CD4-positive, CD25-positive, alpha-beta regulatory T cell (primary cell): Measurements from ENCODE around the gene MYBBP1A. TPM values are rescaled to one million over a fixed set of nuclear protein-coding genes. Genes with fewer than 3 reads are reported as not detected.
A peak's percentile ranks its signal among the peaks of the same experiment; 100 is the strongest.

Source experiments
- ATAC-seq, 2 donors: fragments of 150-1000 bp; cut with Tn5 transposase; one replicate each; pipeline ENCODE4 v1.10.0; 2021; ENCODE audit warnings: low read depth in 2 of 2, moderate number of reproducible peaks in 2 of 2, moderate library complexity in 1 of 2
- DNase-seq, 3 donors: peaks; one replicate each; pipeline versions ENCODE4 v3.0.0 to v3.0.0-alpha.2; 2012 to 2022; ENCODE audit warnings: mixed read lengths in 1 of 3
- H3K27ac ChIP-seq: one replicate; pipeline ENCODE4 v1.7.0; 2013; ENCODE audit warnings: mild to moderate bottlenecking, low read length; ENCODE audit not compliant: insufficient read depth, poor library complexity, severe bottlenecking
- H3K27me3 ChIP-seq: one replicate; pipeline ENCODE4 v1.7.0; 2013; ENCODE audit warnings: low read length; ENCODE audit not compliant: control insufficient read depth, insufficient read depth
- H3K36me3 ChIP-seq: one replicate; pipeline ENCODE4 v1.7.0; 2013; ENCODE audit warnings: mild to moderate bottlenecking, low read length, moderate library complexity; ENCODE audit not compliant: control insufficient read depth, insufficient read depth
- H3K4me1 ChIP-seq: 2 replicates; pipeline ENCODE4 v1.7.0; 2013; ENCODE audit warnings: mild to moderate bottlenecking, low read length; ENCODE audit not compliant: insufficient read depth, control insufficient read depth, poor library complexity, severe bottlenecking
- H3K4me3 ChIP-seq: one replicate; pipeline ENCODE4 v1.7.0; 2013; ENCODE audit warnings: low read depth, mild to moderate bottlenecking, low read length, moderate library complexity
- H3K9me3 ChIP-seq, 2 experiments: 1 replicate in 1 of 2; 2 replicates in 1 of 2; pipeline ENCODE4 v1.7.0; 2013; ENCODE audit warnings: low read length in 2 of 2, mild to moderate bottlenecking in 1 of 2, moderate library complexity in 1 of 2; ENCODE audit not compliant: control insufficient read depth in 2 of 2
- H3K27ac Mint-ChIP-seq, 3 donors: one replicate each; pipeline ENCODE4 v1.8.0; 2020 to 2022; ENCODE audit warnings: mild to moderate bottlenecking in 3 of 3, mixed read lengths in 3 of 3, moderate library complexity in 2 of 3
- H3K27me3 Mint-ChIP-seq: one replicate; pipeline ENCODE4 v1.8.0; 2022; ENCODE audit warnings: mild to moderate bottlenecking, mixed read lengths
- H3K36me3 Mint-ChIP-seq: one replicate; pipeline ENCODE4 v1.8.0; 2020; ENCODE audit warnings: mixed read lengths
- H3K4me1 Mint-ChIP-seq, 4 donors: one replicate each; pipeline ENCODE4 v1.8.0; 2020 to 2022; ENCODE audit warnings: mixed read lengths in 4 of 4, mild to moderate bottlenecking in 1 of 4
- H3K4me3 Mint-ChIP-seq, 4 donors: one replicate each; pipeline ENCODE4 v1.8.0; 2020 to 2022; ENCODE audit warnings: mild to moderate bottlenecking in 4 of 4, mixed read lengths in 4 of 4, moderate library complexity in 3 of 4
- H3K9me3 Mint-ChIP-seq, 7 donors: one replicate each; pipeline ENCODE4 v1.8.0; 2020 to 2022; ENCODE audit warnings: mixed read lengths in 7 of 7, mild to moderate bottlenecking in 3 of 7, moderate library complexity in 2 of 7
- polyA plus RNA-seq, 4 donors: library from polyadenylated mRNA; unstranded; fragments of 300-500 nt; fragmentation: Illumina TruSeq; gene quantifications; one replicate each; pipeline ENCODE4 v1.2.3, GENCODE V29; 2021
- total RNA-seq: library from RNA; stranded (reverse); gene quantifications from one replicate; pipeline ENCODE4 v1.2.3, GENCODE V29; 2022

MYBBP1A gene
- total and polyA plus RNA-seq, 5 donors from 2014 or later = 7.7 to 59.3 (median 12.2) TPM

DNA sequence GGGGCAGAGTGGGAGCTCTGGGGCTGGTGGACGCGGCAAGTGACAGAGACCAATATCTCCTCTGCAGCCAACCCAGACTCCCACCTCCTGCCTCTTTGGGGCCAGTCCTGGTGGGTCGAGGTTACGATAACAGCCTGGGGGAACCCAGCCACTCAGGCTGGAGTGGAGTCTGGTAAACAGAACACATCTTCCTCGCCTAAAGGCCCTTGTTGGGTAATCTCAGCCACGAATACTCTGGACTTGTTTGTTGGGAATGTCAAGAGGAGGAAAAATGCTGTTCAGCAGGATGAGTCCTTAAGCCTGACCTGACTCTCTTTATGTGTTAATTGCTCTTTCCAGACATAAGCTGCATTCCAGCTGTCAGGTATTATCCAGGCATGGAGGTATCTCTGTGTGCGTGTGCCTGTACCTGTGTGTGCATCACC lies 64.5 kb downstream of the MYBBP1A start:
- Histone ChIP-seq H3K4me3 (no peak overlapping the region), H3K27me3 (no peaks in the 10 kb centered on the region)
- H3K27ac Mint-ChIP-seq = peak overlapping the region in 1 of 3 donors; percentile 36

DNA sequence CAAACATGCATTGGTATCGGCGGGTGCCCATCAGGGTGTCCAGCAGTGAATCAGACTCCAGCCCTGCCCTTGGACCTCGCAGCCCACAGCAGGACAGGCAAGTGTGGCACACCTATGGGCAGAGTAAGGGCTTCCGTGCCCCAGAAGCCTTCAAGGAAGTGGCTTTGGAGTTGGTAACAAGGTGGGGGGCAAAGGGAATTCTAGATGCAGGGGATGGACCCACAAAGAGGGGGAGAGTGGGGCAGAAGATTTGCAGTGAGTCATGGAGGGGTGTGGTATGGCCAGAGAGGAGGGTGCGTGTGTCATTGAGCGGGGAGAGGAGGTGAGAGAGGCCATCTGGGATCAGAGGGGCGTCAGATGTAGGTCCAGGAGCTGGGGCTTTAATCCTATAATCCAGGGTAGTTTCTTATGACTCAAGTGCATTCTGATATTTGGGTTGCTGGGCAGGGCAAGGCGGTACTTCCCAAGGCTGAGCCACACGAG lies 65.0 kb downstream of the MYBBP1A start:
- Histone ChIP-seq H3K36me3 (no peaks in the 10 kb centered on the region), H3K9me3 (no peaks in the 10 kb centered on the region), H3K27me3 (no peaks in the 10 kb centered on the region), H3K4me1 (peaks cover 12% of the 10 kb centered on the region), H3K27ac (no peak overlapping the region), H3K4me3 (no peak overlapping the region)
- ATAC-seq (no peak), DNase-seq (no peak)
- Mint-ChIP-seq H3K27me3 (peaks cover 4% of the 10 kb centered on the region), H3K36me3 (peaks cover under 1% of the 10 kb centered on the region), H3K27ac (no peak overlapping the region), H3K9me3 (peaks cover 0 to 2% (median 0%) of the 10 kb centered on the region in 7 donors), H3K4me3 (no peak overlapping the region), H3K4me1 (peaks cover 9 to 39% (median 20%) of the 10 kb centered on the region in 4 donors)

More for the DNA sequence above, 64.5 kb downstream of the MYBBP1A start:
- H3K36me3 ChIP-seq = no peaks in the 10 kb centered on the region
- no peak overlapping the region for H3K27ac ChIP-seq
- ATAC-seq = no peak
- H3K4me3 Mint-ChIP-seq = no peak overlapping the region
- no peaks in the 10 kb centered on the region for H3K36me3 Mint-ChIP-seq
- peaks cover 4% of the 10 kb centered on the region for H3K27me3 Mint-ChIP-seq
- H3K4me1 ChIP-seq = peaks cover 7% of the 10 kb centered on the region
- H3K9me3 ChIP-seq = no peaks in the 10 kb centered on the region
- H3K9me3 Mint-ChIP-seq = peaks cover 0 to 2% (median 0%) of the 10 kb centered on the region in 7 donors
- peaks cover 8 to 34% (median 18%) of the 10 kb centered on the region in 4 donors for H3K4me1 Mint-ChIP-seq
- DNase-seq = no peak

DNA sequence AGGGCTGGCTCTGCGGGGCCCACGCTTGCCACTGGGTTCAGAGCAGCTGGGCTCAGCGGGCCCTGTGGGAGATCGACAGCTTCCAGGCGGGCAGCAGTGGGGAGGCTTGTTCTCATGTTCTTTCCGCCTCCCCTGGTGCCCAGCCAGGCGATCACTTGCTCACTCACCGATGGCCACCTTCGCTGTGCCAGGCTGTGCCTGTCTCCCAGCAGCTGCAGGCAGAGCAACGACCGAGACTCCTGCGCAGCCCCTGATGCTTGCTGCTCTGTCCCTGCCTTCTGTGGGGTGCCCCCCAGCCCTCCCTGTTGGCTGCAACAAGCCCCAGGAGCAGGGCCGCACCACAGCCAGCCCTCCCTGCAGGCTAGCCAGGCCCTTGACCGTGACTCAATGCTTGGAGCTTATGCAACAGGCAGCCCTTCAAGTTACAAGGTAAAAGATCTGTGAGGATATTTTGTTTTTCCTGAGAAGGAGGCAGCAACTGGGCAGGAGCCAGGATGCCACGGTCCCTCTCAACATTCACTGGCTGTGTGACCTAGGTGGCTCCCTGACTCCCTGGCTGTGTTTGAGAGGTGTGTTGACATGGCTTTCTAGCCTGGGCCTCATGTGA lies 66.1 kb downstream of the MYBBP1A start:
- Histone ChIP-seq H3K36me3 (no peaks in the 10 kb centered on the region), H3K4me1 (peaks cover 19% of the 10 kb centered on the region), H3K27me3 (no peaks in the 10 kb centered on the region), H3K27ac (no peak overlapping the region), H3K9me3 (no peaks in the 10 kb centered on the region), H3K4me3 (no peak overlapping the region)
- DNase-seq (no peak), ATAC-seq (no peak)
- H3K36me3 Mint-ChIP-seq = peaks cover 4% of the 10 kb centered on the region
- H3K4me3 Mint-ChIP-seq = no peak overlapping the region
- peaks cover 0 to 2% (median 0%) of the 10 kb centered on the region in 7 donors for H3K9me3 Mint-ChIP-seq
- peaks cover 4% of the 10 kb centered on the region for H3K27me3 Mint-ChIP-seq
- peaks cover 13 to 45% (median 24%) of the 10 kb centered on the region in 4 donors for H3K4me1 Mint-ChIP-seq
- H3K27ac Mint-ChIP-seq = no peak overlapping the region

Other genes starting within 250 kb of the MYBBP1A start
- gene UBE2G1, start 188.7 kb downstream of the MYBBP1A start, total RNA-seq = 67.9 TPM
- gene UBE2G1, start 188.7 kb downstream of the MYBBP1A start, polyA plus RNA-seq = 10 to 100 TPM; 55.0 to 66.7 (median 58.7) TPM
- gene SPNS3, start 121.4 kb downstream of the MYBBP1A start, total RNA-seq = 2.5 TPM
- gene SPNS3, start 121.4 kb downstream of the MYBBP1A start, polyA plus RNA-seq = 1 to 10 TPM; 4.5 to 8.8 (median 7.7) TPM
- gene SPNS2, start 56.5 kb downstream of the MYBBP1A start, total RNA-seq = 0.94 TPM
- not detected for gene SPNS2, start 56.5 kb downstream of the MYBBP1A start, polyA plus RNA-seq
- not detected for gene GGT6, start 5.2 kb upstream of the MYBBP1A start, total RNA-seq
- not detected for gene GGT6, start 5.2 kb upstream of the MYBBP1A start, polyA plus RNA-seq
- not detected for gene SMTNL2, start 29.1 kb upstream of the MYBBP1A start, total RNA-seq
- not detected for gene SMTNL2, start 29.1 kb upstream of the MYBBP1A start, polyA plus RNA-seq
- gene ALOX15, start 86.3 kb upstream of the MYBBP1A start, total RNA-seq = not detected
- not detected for gene ALOX15, start 86.3 kb upstream of the MYBBP1A start, polyA plus RNA-seq
- 51.9 TPM for gene PELP1, start 148.8 kb upstream of the MYBBP1A start, total RNA-seq
- gene PELP1, start 148.8 kb upstream of the MYBBP1A start, polyA plus RNA-seq = 1 to 10 TPM; 6.2 to 8.6 (median 7.8) TPM
- gene ARRB2, start 155.2 kb upstream of the MYBBP1A start, total RNA-seq = 197 TPM
- gene ARRB2, start 155.2 kb upstream of the MYBBP1A start, polyA plus RNA-seq = 10 to 100 TPM; 22.4 to 37.5 (median 28.9) TPM
- gene MED11, start 176.0 kb upstream of the MYBBP1A start, total RNA-seq = 9.3 TPM
- 10 to 100 TPM; 40.0 to 46.8 (median 43.9) TPM for gene MED11, start 176.0 kb upstream of the MYBBP1A start, polyA plus RNA-seq
- gene ZMYND15, start 184.4 kb upstream of the MYBBP1A start, total RNA-seq = 1.0 TPM
- not detected for gene ZMYND15, start 184.4 kb upstream of the MYBBP1A start, polyA plus RNA-seq
- 7.3 TPM for gene CXCL16, start 184.5 kb upstream of the MYBBP1A start, total RNA-seq
- gene CXCL16, start 184.5 kb upstream of the MYBBP1A start, polyA plus RNA-seq = under 1 TPM in 3 of 4 donors, not detected in 1; 0.41 to 0.79 (median 0.45) TPM
- not detected for gene TM4SF5, start 216.5 kb upstream of the MYBBP1A start, total RNA-seq
- gene TM4SF5, start 216.5 kb upstream of the MYBBP1A start, polyA plus RNA-seq = not detected
- not detected for gene VMO1, start 231.0 kb upstream of the MYBBP1A start, total RNA-seq
- under 1 TPM in 1 of 4 donors, not detected in 3; 0.71 TPM for gene VMO1, start 231.0 kb upstream of the MYBBP1A start, polyA plus RNA-seq
- 0.39 TPM for gene GLTPD2, start 233.6 kb upstream of the MYBBP1A start, total RNA-seq
- under 1 TPM in 1 of 4 donors, not detected in 3; 0.43 TPM for gene GLTPD2, start 233.6 kb upstream of the MYBBP1A start, polyA plus RNA-seq
- 64.7 TPM for gene PSMB6, start 240.8 kb upstream of the MYBBP1A start, total RNA-seq
- gene PSMB6, start 240.8 kb upstream of the MYBBP1A start, polyA plus RNA-seq = 100 to 1,000 TPM; 281 to 354 (median 319) TPM